HepG2 (cell line): ENCODE results near the gene TUBA4A. TPM values are rescaled to one million over a fixed set of nuclear protein-coding genes. Genes with fewer than 3 reads are reported as not detected.

Source experiments
- ATAC-seq: fragments of 200-7000 bp; cut with Tn5 transposase; 3 replicates; pipeline ENCODE4 v1.9.1; 2020; ENCODE audit warnings: mild to moderate bottlenecking, moderate library complexity
- BruUV-seq: library from RNA; stranded (reverse); fragments of 400-500 nt; replicated peaks from 2 replicates; lab custom pipeline; 2021; lab: Mats Ljungman, UMichigan
- CTCF ChIA-PET: fragments of 300-600 bp; formaldehyde crosslinking; extraction: SDS; loops from one replicate; lab custom pipeline; 2021; ENCODE audit warnings: low total read pairs, inconsistent platforms, low intra/inter-chr PET ratio; lab: Yijun Ruan, JAX
- POLR2A ChIA-PET: fragments of 350-600 bp; sonication (Branson Sonifier 250); formaldehyde crosslinking; loops from one replicate; lab custom pipeline; 2020; ENCODE audit warnings: antibody characterized with exemption, inconsistent platforms; lab: Yijun Ruan, JAX
- DNase-seq: peaks from one replicate; pipeline ENCODE4 v3.0.0-alpha.2; 2015; ENCODE audit warnings: low spot score
- FAIRE-seq: peaks from 3 replicates; lab custom pipeline; 2011; peaks lifted over from hg19 to GRCh38; lab: Jason Lieb, UNC
- H2AFZ ChIP-seq: one replicate; pipeline ENCODE4 v1.6.1; 2011; ENCODE audit warnings: low read length, inconsistent platforms
- H3K27ac ChIP-seq: fragments of 300-600 bp; 3 replicates; pipeline ENCODE4 v1.8.0; 2011; ENCODE audit warnings: mixed run types, mild to moderate bottlenecking, mixed read lengths, low read length, inconsistent platforms; ENCODE audit not compliant: insufficient read depth; ENCODE audit errors: extremely low read length
- H3K27me3 ChIP-seq, 2 experiments: fragments of 200-600 bp in 1 of 2; 2 replicates in 1 of 2; 3 replicates in 1 of 2; pipeline versions ENCODE4 v1.6.0 to v1.8.0; 2011; ENCODE audit warnings: low read length in 2 of 2, mild to moderate bottlenecking in 2 of 2, moderate library complexity in 2 of 2, inconsistent platforms in 1 of 2; ENCODE audit not compliant: insufficient read depth in 2 of 2, control insufficient read depth in 1 of 2
- H3K36me3 ChIP-seq, 2 experiments: fragments of 200-600 bp in 1 of 2; replicated peaks in 1 of 2; 2 replicates in 1 of 2; 3 replicates in 1 of 2; pipeline versions ENCODE4 v1.5.1 to v1.8.0; 2011; ENCODE audit warnings: low read length in 2 of 2, inconsistent platforms in 1 of 2; ENCODE audit not compliant: insufficient read depth in 2 of 2, control insufficient read depth in 1 of 2
- H3K4me1 ChIP-seq: 2 replicates; pipeline ENCODE4 v1.5.1; 2012; ENCODE audit warnings: low read length, inconsistent platforms; ENCODE audit not compliant: insufficient read depth
- H3K4me2 ChIP-seq: 2 replicates; pipeline ENCODE4 v1.6.0; 2011; ENCODE audit warnings: low read depth, low read length, inconsistent platforms
- H3K4me3 ChIP-seq, 3 experiments: fragments of 200-600 bp in 1 of 3; sonication (generic), shearing (Covaris generic) in 1 of 3; replicated peaks in 1 of 3; 2 replicates each; pipeline ENCODE4 v1.5.1; 2011 to 2016; ENCODE audit warnings: low read length in 3 of 3, inconsistent platforms in 2 of 3, low read depth in 2 of 3, mild to moderate bottlenecking in 2 of 3, control low read depth in 1 of 3, mixed read lengths in 1 of 3; ENCODE audit not compliant: insufficient read depth in 1 of 3
- H3K79me2 ChIP-seq: one replicate; pipeline ENCODE4 v1.6.1; 2011; ENCODE audit warnings: low read length, inconsistent platforms; ENCODE audit not compliant: insufficient read depth
- H3K9ac ChIP-seq: 2 replicates; pipeline ENCODE4 v1.6.0; 2011; ENCODE audit warnings: mild to moderate bottlenecking, low read depth, low read length, inconsistent platforms; ENCODE audit not compliant: insufficient read depth
- H3K9me3 ChIP-seq: 2 replicates; pipeline ENCODE4 v1.5.1; 2012; ENCODE audit warnings: mild to moderate bottlenecking, low read length
- H4K20me1 ChIP-seq: 2 replicates; pipeline ENCODE4 v1.6.0; 2011; ENCODE audit warnings: inconsistent platforms, mild to moderate bottlenecking, low read length, moderate library complexity; ENCODE audit not compliant: insufficient read depth
- ATRX ChIP-seq: sonication (generic); formaldehyde crosslinking; IDR thresholded peaks from 2 replicates; pipeline ENCODE4 v1.4.0; 2020; ENCODE audit warnings: missing genetic modification reagents, borderline replicate concordance
- DBP ChIP-seq: sonication (generic); formaldehyde crosslinking; IDR thresholded peaks from 2 replicates; pipeline ENCODE4 v1.4.0; 2020; ENCODE audit warnings: missing genetic modification reagents; ENCODE audit errors: not compliant biosample characterization
- HOXA7 ChIP-seq: sonication (generic); formaldehyde crosslinking; IDR thresholded peaks from 2 replicates; pipeline ENCODE4 v1.8.1; 2022; ENCODE audit warnings: mild to moderate bottlenecking, missing genetic modification reagents, moderate library complexity
- MAF1 ChIP-seq: sonication (generic); formaldehyde crosslinking; IDR thresholded peaks from 2 replicates; pipeline ENCODE4 v1.5.0; 2020; ENCODE audit warnings: missing genetic modification reagents, borderline replicate concordance
- POLR2AphosphoS5 ChIP-seq: IDR thresholded peaks from 2 replicates; pipeline ENCODE4 v1.6.1; 2012; ENCODE audit warnings: low read depth, low read length
- TARDBP ChIP-seq: sonication (generic); formaldehyde crosslinking; IDR thresholded peaks from 2 replicates; pipeline ENCODE4 v1.8.0; 2022; ENCODE audit warnings: mild to moderate bottlenecking, missing genetic modification reagents
- TMF1 ChIP-seq: sonication (generic); formaldehyde crosslinking; IDR thresholded peaks from 2 replicates; pipeline ENCODE4 v1.8.1; 2022; ENCODE audit warnings: low read depth, missing genetic modification reagents
- ZBTB1 ChIP-seq: sonication (generic); formaldehyde crosslinking; IDR thresholded peaks from 2 replicates; pipeline ENCODE4 v1.4.0; 2020; ENCODE audit warnings: missing genetic modification reagents, borderline replicate concordance
- ZBTB26 ChIP-seq: IDR thresholded peaks from 2 replicates; pipeline ENCODE4 v1.6.1; 2016; ENCODE audit warnings: missing compliant biosample characterization, missing genetic modification reagents, borderline replicate concordance
- ZBTB4 ChIP-seq: sonication (generic); formaldehyde crosslinking; IDR thresholded peaks from 2 replicates; pipeline ENCODE4 v1.4.0; 2020; ENCODE audit warnings: missing genetic modification reagents, mild to moderate bottlenecking, borderline replicate concordance
- ZNF225 ChIP-seq: sonication (generic); formaldehyde crosslinking; IDR thresholded peaks from 2 replicates; pipeline ENCODE4 v1.4.0; 2020; ENCODE audit warnings: mild to moderate bottlenecking, missing genetic modification reagents
- ZNF329 ChIP-seq: sonication (generic); formaldehyde crosslinking; IDR thresholded peaks from 2 replicates; pipeline ENCODE4 v1.9.0; 2021; ENCODE audit warnings: low read depth, mild to moderate bottlenecking, missing genetic modification reagents
- ZNF766 ChIP-seq: sonication (generic); formaldehyde crosslinking; IDR thresholded peaks from 2 replicates; pipeline ENCODE4 v1.5.0; 2020; ENCODE audit warnings: missing genetic modification reagents, borderline replicate concordance
- WGBS: methylation state at CpG from one replicate; pipeline ENCODE4 v1.1.6; 2017; ENCODE audit warnings: low lambda C conversion rate; 5-methylcytosine and 5-hydroxymethylcytosine counted together
- in situ Hi-C: cut with HindIII; loops from 2 replicates; pipeline ENCODE4 v1.10.0; 2017; ENCODE audit warnings: low pct_unique_long_range_greater_than_20kb; ENCODE audit not compliant: extremely low pct_ligation_motif_present
- intact Hi-C: fragments of 100-400 bp; cut with micrococcal nuclease; formaldehyde crosslinking; loops from one replicate; pipeline ENCODE4 v1.10.0; 2022; ENCODE audit not compliant: unreplicated experiment
- polyA plus RNA-seq, 8 experiments: library from polyadenylated mRNA; depleted of rRNA in 3 of 8; stranded (reverse) in 7 of 8; unstranded in 1 of 8; fragments of >200 nt; fragmentation: Illumina TruSeq in 4 of 8; extraction: Trizol in 4 of 8; gene quantifications; 2 replicates each; pipeline versions ENCODE4 v1.2.1 to v1.2.3, GENCODE V29; 2011 to 2016; ENCODE audit warnings: low read depth in 4 of 8, missing spikeins in 1 of 8, mixed read lengths in 1 of 8; ENCODE audit not compliant: insufficient read depth in 1 of 8
- total RNA-seq, 5 experiments: library from RNA; depleted of rRNA; stranded (reverse); fragments of >200 nt; fragmentation: Illumina TruSeq; extraction: Trizol; gene quantifications; 2 replicates each; pipeline ENCODE4 v1.2.3, GENCODE V29; 2016; ENCODE audit warnings: low read depth in 1 of 5
- TF ChIP-seq, protein P1 (sequence below): sonication (generic); formaldehyde crosslinking; IDR thresholded peaks from 2 replicates; pipeline ENCODE4 v1.4.0; 2020; ENCODE audit warnings: missing genetic modification reagents

The TUBA4A gene
- total and polyA plus RNA-seq, 2 of the 13 experiments (the other 11 are each of a cell fraction or from before 2014, with no cell fraction given) = 1.3 to 12.7 TPM

GRCh38 chr2:219245148-219245898, 8.4 kb downstream of the TUBA4A start, which contains the start of the genes GLB1L and STK16:
Gene GLB1L, minus strand, starts transcription at chr2:219245444. Its CDS starts 1,871 bp downstream, at chr2:219243573.
Gene STK16, plus strand, starts transcription at chr2:219245479. Its CDS starts 521 bp downstream, at chr2:219246000.
- H3K9ac ChIP-seq = peak within 1 kb of the TSS; percentile 90
- ChIA-PET CTCF (no interaction called here), POLR2A (interaction anchor here (0.6 to 3.2 kb wide), 28 partner anchors 9 to 463 kb away, joined by 3 to 69 read pairs (median 6); partner anchors contain the start of genes ABCB6, ANKZF1, ATG9A and CNPPD1)
- TSS peak; percentile 71 for BruUV-seq
- H3K27me3 ChIP-seq = no peaks in the 10 kb centered on the region; a peak in 1 of 5 replicates
- no peaks in the 10 kb centered on the region for H4K20me1 ChIP-seq
- peaks cover 14% of the 10 kb centered on the region for H3K79me2 ChIP-seq
- FAIRE-seq = peak; percentile 94
- H2AFZ ChIP-seq = no peak within 1 kb of the TSS
- under 1% methylated on average over 21 of the region's 46 CpGs for WGBS
- H3K36me3 ChIP-seq = peaks cover 1 to 13% of the 10 kb centered on the region in 2 experiments; a peak in 4 of 5 replicates
- no peaks in the 10 kb centered on the region for H3K9me3 ChIP-seq
- peak within 1 kb of the TSS; percentile 88 to 97 (median 93) for H3K4me3 ChIP-seq
- peak within 1 kb of the TSS; percentile 72 for H3K27ac ChIP-seq
- intact Hi-C loops (loop anchor here (1.0 kb wide), 1 partner anchor 16 kb away; the partner anchor contains the start of genes ANKZF1 and ATG9A), in situ Hi-C loops (no loop called here)
- H3K4me2 ChIP-seq = peak within 1 kb of the TSS; percentile 90
- DNase-seq = peak; percentile 89
- H3K4me1 ChIP-seq = peaks cover 53% of the 10 kb centered on the region
- ATAC-seq = peak; percentile 81
- TF ChIP-seq ZNF329 (CRISPR knock-in tag) (peak; percentile 73; the same call in 1 of the 2 replicates), HOXA7 (no peak), DBP (no peak), POLR2AphosphoS5 (peak; percentile 96), TMF1 (CRISPR knock-in tag) (no peak), ZBTB26 (CRISPR knock-in tag) (peak; percentile 70; the same call in 1 of the 2 replicates), MAF1 (CRISPR knock-in tag) (0 out of 2 replicates have a peak, but pooled peaks have one; percentile 89), ZBTB4 (CRISPR knock-in tag) (peak; percentile 94), ZBTB1 (CRISPR knock-in tag) (no peak), ATRX (CRISPR knock-in tag) (no peak), ZNF766 (no peak; the same call in 1 of the 2 replicates), ZNF225 (peak; percentile 95), TARDBP (peak; percentile 83)
- TF ChIP-seq, protein P1, sequence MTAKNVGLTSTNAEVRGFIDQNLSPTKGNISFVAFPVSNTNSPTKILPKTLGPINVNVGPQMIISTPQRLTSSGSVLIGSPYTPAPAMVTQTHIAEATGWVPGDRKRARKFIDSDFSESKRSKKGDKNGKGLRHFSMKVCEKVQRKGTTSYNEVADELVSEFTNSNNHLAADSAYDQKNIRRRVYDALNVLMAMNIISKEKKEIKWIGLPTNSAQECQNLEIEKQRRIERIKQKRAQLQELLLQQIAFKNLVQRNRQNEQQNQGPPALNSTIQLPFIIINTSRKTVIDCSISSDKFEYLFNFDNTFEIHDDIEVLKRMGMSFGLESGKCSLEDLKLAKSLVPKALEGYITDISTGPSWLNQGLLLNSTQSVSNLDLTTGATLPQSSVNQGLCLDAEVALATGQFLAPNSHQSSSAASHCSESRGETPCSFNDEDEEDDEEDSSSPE (CRISPR knock-in tag) = peak; percentile 65
